ENCODE results near the gene IVNS1ABP. TPM values are rescaled to one million over a fixed set of nuclear protein-coding genes. Genes with fewer than 3 reads are reported as not detected.
"Not testable (repeated sequence)": the region's sequence is repeated elsewhere in the genome, so short reads cannot be mapped to it uniquely, and the experiment has no call there.

IVNS1ABP gene
- total RNA-seq, 4 donors from 2014 or later = 41.8 to 125 (median 66.7) TPM

DNA sequence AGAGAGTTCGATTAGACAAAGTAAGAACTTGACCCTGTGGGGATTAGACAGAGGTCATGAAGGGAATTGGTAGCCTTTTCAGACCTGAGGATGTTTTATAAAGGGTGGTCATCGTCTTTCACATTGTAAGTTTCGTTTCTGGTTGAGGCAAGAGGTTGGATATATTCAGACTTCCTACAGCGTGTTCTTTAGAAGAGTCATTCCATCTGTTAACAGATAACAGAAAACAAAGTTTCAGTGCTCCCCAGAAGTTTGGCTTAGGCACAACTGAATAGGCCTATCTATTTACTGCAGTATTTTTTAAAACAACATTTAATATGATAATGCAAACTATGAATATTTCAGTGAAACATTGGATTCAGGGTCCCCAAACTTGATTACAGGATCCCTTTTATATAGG lies 17.1 kb upstream of the IVNS1ABP start:
- no peak for DNase-seq (ENCODE audit: low spot score in 2 of 2)
- Histone ChIP-seq H3K27ac (no peak overlapping the region), H3K27me3 (no peaks in the 10 kb centered on the region), H3K9me3 (no peaks in the 10 kb centered on the region), H3K4me3 (no peak overlapping the region), H3K4me1 (peaks cover 0 to 9% (median 2%) of the 10 kb centered on the region in 4 donors), H3K36me3 (no peaks in the 10 kb centered on the region)
- WGBS, 2 donors = 58 to 59% methylated on average over 4 of the region's 4 CpGs
- TF ChIP-seq POLR2A (IDR thresholded peaks at IDR 0.05) = no peak
- TF ChIP-seq, protein P1, sequence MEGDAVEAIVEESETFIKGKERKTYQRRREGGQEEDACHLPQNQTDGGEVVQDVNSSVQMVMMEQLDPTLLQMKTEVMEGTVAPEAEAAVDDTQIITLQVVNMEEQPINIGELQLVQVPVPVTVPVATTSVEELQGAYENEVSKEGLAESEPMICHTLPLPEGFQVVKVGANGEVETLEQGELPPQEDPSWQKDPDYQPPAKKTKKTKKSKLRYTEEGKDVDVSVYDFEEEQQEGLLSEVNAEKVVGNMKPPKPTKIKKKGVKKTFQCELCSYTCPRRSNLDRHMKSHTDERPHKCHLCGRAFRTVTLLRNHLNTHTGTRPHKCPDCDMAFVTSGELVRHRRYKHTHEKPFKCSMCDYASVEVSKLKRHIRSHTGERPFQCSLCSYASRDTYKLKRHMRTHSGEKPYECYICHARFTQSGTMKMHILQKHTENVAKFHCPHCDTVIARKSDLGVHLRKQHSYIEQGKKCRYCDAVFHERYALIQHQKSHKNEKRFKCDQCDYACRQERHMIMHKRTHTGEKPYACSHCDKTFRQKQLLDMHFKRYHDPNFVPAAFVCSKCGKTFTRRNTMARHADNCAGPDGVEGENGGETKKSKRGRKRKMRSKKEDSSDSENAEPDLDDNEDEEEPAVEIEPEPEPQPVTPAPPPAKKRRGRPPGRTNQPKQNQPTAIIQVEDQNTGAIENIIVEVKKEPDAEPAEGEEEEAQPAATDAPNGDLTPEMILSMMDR (IDR thresholded peaks at IDR 0.05) = no peak
- TF ChIP-seq EP300 (IDR thresholded peaks at IDR 0.05) = no peak

DNA sequence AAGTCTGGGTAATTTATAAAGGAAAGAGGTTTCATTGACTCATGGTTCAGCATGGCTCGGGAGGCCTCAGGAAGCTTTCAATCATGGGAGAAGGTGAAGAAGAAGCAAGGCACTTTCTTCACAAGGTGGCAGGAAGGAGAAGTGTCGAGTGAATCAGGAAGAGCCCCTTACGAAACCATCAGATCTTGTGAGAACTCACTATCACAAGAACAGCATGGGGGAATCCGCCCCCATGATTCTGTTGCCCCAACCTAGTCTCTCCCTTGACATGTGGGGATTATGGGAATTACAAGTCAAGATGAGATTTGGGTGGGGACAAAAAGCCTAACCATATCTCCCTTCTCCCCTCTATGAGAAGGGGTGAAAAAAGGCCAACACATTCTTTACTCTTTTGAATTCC lies 11.2 kb upstream of the IVNS1ABP start:
- H3K4me1 ChIP-seq = no peaks in the 10 kb centered on the region
- no peaks in the 10 kb centered on the region for H3K36me3 ChIP-seq
- no peak overlapping the region for H3K4me3 ChIP-seq
- no peak overlapping the region for H3K27ac ChIP-seq
- TF ChIP-seq POLR2A (IDR thresholded peaks at IDR 0.05) = no peak
- no peak for TF ChIP-seq EP300 (IDR thresholded peaks at IDR 0.05)
- TF ChIP-seq, protein P1 (IDR thresholded peaks at IDR 0.05) = no peak
- H3K27me3 ChIP-seq = no peaks in the 10 kb centered on the region
- no peaks in the 10 kb centered on the region for H3K9me3 ChIP-seq
- no peak for DNase-seq (ENCODE audit: low spot score in 2 of 2)
- 90 to 95% methylated on average over 4 of the region's 4 CpGs for WGBS, 2 donors

- Histone ChIP-seq H3K4me3 (no peak overlapping the region), H3K4me1 (no peaks in the 10 kb centered on the region), H3K27me3 (no peaks in the 10 kb centered on the region), H3K36me3 (no peaks in the 10 kb centered on the region), H3K9me3 (no peaks in the 10 kb centered on the region), H3K27ac (no peak overlapping the region)
- TF ChIP-seq, protein P1 (IDR thresholded peaks at IDR 0.05) = no peak
- TF ChIP-seq EP300 (IDR thresholded peaks at IDR 0.05) (no peak), POLR2A (IDR thresholded peaks at IDR 0.05) (no peak)
- 35 to 40% methylated on average over 4 of the region's 4 CpGs for WGBS, 2 donors
- no peak for DNase-seq (ENCODE audit: low spot score in 2 of 2)
These were observed 8.4 kb upstream of the IVNS1ABP start for GRCh38 chr1:185325413-185325812.

DNA sequence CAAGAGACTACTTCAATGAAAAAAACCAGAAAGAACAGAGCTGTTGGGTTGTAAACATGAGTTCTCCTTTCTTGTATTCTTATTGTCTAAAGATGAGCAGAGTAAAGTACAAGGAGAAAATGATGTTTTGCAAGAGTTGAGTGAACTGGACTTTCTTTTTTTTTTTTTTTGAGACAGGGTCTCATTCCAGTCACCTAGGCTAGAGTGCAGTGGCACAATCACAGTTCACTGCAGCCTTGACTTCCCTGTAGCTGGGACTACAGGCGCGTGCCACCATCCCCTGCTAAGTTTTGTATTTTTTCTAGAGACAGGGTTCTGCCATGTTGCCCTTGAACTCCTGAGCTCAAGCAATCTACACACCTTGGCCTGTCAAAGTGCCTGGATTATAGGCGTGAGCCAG lies 7.1 kb upstream of the IVNS1ABP start:
- Histone ChIP-seq H3K4me1 (peaks cover 0 to under 1% (median 0%) of the 10 kb centered on the region in 4 donors), H3K27ac (no peak overlapping the region), H3K9me3 (no peaks in the 10 kb centered on the region), H3K4me3 (no peak overlapping the region), H3K27me3 (no peaks in the 10 kb centered on the region), H3K36me3 (no peaks in the 10 kb centered on the region)
- TF ChIP-seq POLR2A (IDR thresholded peaks at IDR 0.05) (no peak), EP300 (IDR thresholded peaks at IDR 0.05) (no peak)
- TF ChIP-seq, protein P1 (IDR thresholded peaks at IDR 0.05) = no peak
- WGBS, 2 donors = 97 to 99% methylated on average over 3 of the region's 3 CpGs
- no peak for DNase-seq (ENCODE audit: low spot score in 2 of 2)

- WGBS, 2 donors = 69 to 77% methylated on average over 2 of the region's 2 CpGs
- Histone ChIP-seq H3K4me3 (no peak overlapping the region), H3K36me3 (no peaks in the 10 kb centered on the region), H3K27ac (no peak overlapping the region), H3K4me1 (peaks cover 0 to 15% (median 4%) of the 10 kb centered on the region in 4 donors), H3K9me3 (no peaks in the 10 kb centered on the region), H3K27me3 (no peaks in the 10 kb centered on the region)
- no peak for DNase-seq (ENCODE audit: low spot score in 2 of 2)
- TF ChIP-seq, protein P1 (IDR thresholded peaks at IDR 0.05) = no peak
- TF ChIP-seq POLR2A (IDR thresholded peaks at IDR 0.05) (no peak), EP300 (IDR thresholded peaks at IDR 0.05) (no peak)
These were observed 5.6 kb upstream of the IVNS1ABP start for GRCh38 chr1:185322636-185323035.

DNA sequence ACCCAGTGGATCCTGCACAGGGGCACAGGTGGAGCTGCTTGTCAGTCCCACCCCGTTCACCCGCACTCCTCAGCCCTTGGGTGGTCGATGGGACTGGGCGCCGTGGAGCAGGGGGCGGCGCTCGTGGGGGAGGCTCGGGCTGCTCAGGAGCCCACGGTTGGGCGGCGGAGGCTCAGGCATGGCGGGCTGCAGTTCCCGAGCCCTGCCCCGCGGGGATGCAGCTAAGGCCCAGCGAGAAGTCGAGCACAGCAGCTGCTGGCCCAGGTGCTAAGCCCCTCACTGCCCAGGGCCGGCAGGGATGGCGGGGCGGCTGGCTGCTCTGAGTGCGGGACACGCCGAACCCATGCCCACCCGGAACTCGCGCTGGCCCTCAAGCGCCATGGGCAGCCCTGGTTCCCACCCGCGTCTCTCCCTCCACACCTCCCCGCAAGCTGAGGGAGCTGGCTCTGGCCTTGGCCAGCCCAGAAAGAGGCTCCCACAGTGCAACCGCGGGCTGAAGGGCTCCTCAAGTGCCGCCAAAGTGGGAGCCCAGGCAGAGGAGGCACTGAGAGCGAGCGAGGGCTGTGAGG lies 4.7 kb upstream of the IVNS1ABP start:
- WGBS, 2 donors = 97 to 100% methylated on average over 5 to 36 of the region's 36 CpGs

GRCh38 chr1:185321104-185321503 lies 4.1 kb upstream of the IVNS1ABP start:
- not testable (repeated sequence) for H3K36me3 ChIP-seq; H3K9me3 ChIP-seq; H3K4me3 ChIP-seq; H3K27ac ChIP-seq; H3K27me3 ChIP-seq; DNase-seq (ENCODE audit: low spot score in 2 of 2)
- peaks cover 0 to 16% (median 4%) of the 10 kb centered on the region in 4 donors for H3K4me1 ChIP-seq
- WGBS, 2 donors = 96 to 98% methylated on average over 7 of the region's 7 CpGs

More for the DNA sequence above, 4.7 kb upstream of the IVNS1ABP start:
- H3K27me3 ChIP-seq; H3K9me3 ChIP-seq; DNase-seq (ENCODE audit: low spot score in 2 of 2); H3K4me3 ChIP-seq; H3K27ac ChIP-seq; H3K36me3 ChIP-seq: not testable (repeated sequence)
- H3K4me1 ChIP-seq = peaks cover 0 to 16% (median 4%) of the 10 kb centered on the region in 4 donors

All from tibial nerve (tissue), 4 donors.